Inflammatory macrophage (primary cell): ENCODE data around the gene PLD6.

Source experiments
- DNase-seq, 2 donors: peaks; one replicate each; pipeline ENCODE4 v3.0.0-alpha.2; 2020 to 2022

The PLD6 gene

GRCh38 chr17:17153071-17153470 is 53.1 kb downstream of the PLD6 start:
- DNase-seq, result no peak

DNA sequence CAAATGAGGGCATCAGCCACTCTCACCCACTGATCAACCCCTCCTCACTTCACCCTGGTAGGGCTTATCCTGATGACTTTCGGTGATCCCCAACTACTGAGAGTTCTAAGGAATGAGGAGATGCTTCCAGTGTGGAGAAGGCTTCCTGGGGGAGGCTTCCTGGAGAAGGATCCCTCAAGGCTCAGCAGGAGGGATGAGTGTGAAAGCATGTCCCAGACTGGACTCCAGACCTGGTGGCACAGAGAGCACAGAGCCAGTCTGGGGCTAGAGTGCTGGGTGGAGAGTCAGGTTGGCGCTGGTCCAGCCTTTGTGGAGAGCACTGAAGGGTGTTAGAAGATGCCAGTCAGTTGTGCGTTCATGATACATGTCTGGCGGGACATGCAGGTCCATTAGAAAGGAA is 53.7 kb downstream of the PLD6 start:
- no peak for DNase-seq

DNA sequence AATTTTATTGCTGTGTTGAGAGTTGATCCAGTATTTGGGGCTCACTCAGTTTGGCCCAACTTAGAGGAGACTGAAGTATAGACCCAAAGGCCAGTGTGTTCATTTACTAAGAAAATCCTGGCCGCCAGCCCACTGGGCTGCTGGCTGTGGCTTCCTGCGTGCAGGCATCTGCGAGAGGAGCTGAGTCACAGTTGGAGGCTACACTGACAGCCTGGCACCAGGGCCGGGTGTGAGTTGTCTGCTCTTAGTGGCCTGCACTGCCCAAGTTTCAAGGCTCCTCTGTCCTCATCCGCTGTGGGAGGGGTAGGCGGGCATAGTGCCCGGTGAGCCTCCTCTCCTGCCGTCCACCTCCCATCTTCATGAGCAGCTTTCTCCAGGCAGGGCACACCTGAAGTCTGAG is 54.2 kb downstream of the PLD6 start:
- peak; percentile 42 to 46 for DNase-seq

DNA sequence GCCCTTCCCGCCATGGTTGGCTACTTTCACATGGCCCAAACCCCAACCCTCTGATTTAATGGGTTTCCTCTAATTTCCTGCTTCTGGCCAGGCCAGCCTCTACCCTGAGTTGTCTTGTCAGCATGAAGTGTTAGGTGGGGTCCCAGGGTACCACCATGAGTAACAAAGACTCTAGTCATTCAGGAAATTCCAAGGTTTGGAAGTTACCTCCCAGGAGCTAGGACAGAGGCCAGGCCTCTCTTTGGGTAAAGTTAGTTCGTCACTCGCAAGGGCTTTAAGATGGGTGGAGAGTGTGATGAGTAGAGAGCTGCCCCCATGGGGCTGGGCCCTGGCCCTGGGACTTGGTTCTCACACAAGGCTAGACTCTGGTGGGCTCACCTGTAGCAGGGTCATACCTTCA is 54.6 kb downstream of the PLD6 start:
- no peak for DNase-seq

- DNase-seq, result no peak
Observed at GRCh38 chr17:17151055-17151454, 55.1 kb downstream of the PLD6 start.
